GM23338 (cell line): ENCODE measurements around the gene SPNS3. TPM values are rescaled to one million over a fixed set of nuclear protein-coding genes. Genes with fewer than 3 reads are reported as not detected.

Experiments
- ATAC-seq: fragments of 200-7000 bp; cut with Tn5 transposase; 3 replicates; pipeline ENCODE4 v1.9.1; 2020
- DNase-seq: peaks from one replicate; pipeline ENCODE4 v3.0.0-alpha.2; 2015; ENCODE audit warnings: low spot score
- H2AFZ ChIP-seq: fragments of 200-600 bp; sonication (generic); 2 replicates; pipeline ENCODE4 v1.8.0; 2016; ENCODE audit warnings: antibody characterized with exemption, mild to moderate bottlenecking, moderate library complexity
- H3F3A ChIP-seq: fragments of 200-600 bp; sonication (generic); replicated peaks from 2 replicates; pipeline ENCODE4 v1.8.0; 2017; ENCODE audit warnings: antibody characterized with exemption, mixed run types, low read depth
- H3K27ac ChIP-seq: fragments of 200-600 bp; sonication (generic); 2 replicates; pipeline ENCODE4 v1.6.1; 2016; ENCODE audit warnings: low read depth
- H3K27me3 ChIP-seq: fragments of 200-600 bp; sonication (generic); 2 replicates; pipeline ENCODE4 v1.8.0; 2016; ENCODE audit warnings: mild to moderate bottlenecking, mixed run types, moderate library complexity; ENCODE audit not compliant: insufficient read depth
- H3K36me3 ChIP-seq: fragments of 200-600 bp; sonication (generic); 2 replicates; pipeline ENCODE4 v1.8.0; 2016; ENCODE audit warnings: mild to moderate bottlenecking; ENCODE audit not compliant: insufficient read depth
- H3K4me1 ChIP-seq: fragments of 200-600 bp; sonication (generic); 2 replicates; pipeline ENCODE4 v1.8.0; 2016; ENCODE audit warnings: mild to moderate bottlenecking, moderate library complexity; ENCODE audit not compliant: insufficient read depth
- H3K4me2 ChIP-seq: fragments of 200-600 bp; sonication (generic); 2 replicates; pipeline ENCODE4 v1.7.1; 2017; ENCODE audit warnings: mixed run types
- H3K4me3 ChIP-seq: fragments of 200-600 bp; sonication (generic); 2 replicates; pipeline ENCODE4 v1.6.1; 2016; ENCODE audit warnings: mixed run types
- H3K79me2 ChIP-seq: fragments of 200-600 bp; sonication (generic); replicated peaks from 2 replicates; pipeline ENCODE4 v1.8.0; 2017; ENCODE audit warnings: mild to moderate bottlenecking; ENCODE audit not compliant: insufficient read depth
- H3K9me2 ChIP-seq: fragments of 200-600 bp; sonication (generic); 2 replicates; pipeline ENCODE4 v1.8.0; 2017; ENCODE audit not compliant: insufficient read depth
- H4K20me1 ChIP-seq: fragments of 200-600 bp; sonication (generic); replicated peaks from 2 replicates; pipeline ENCODE4 v1.8.0; 2017; ENCODE audit warnings: mild to moderate bottlenecking; ENCODE audit not compliant: insufficient read depth
- H3K27ac Mint-ChIP-seq: 2 replicates; pipeline ENCODE4 v1.8.0; 2020; ENCODE audit warnings: inconsistent platforms, mild to moderate bottlenecking, moderate library complexity, mixed read lengths
- H3K27me3 Mint-ChIP-seq: 3 replicates; pipeline ENCODE4 v1.8.0; 2022; ENCODE audit warnings: low read depth, mild to moderate bottlenecking, moderate library complexity, mixed read lengths, inconsistent platforms; ENCODE audit not compliant: insufficient read depth, poor library complexity
- H3K36me3 Mint-ChIP-seq: 3 replicates; pipeline ENCODE4 v1.8.0; 2021; ENCODE audit warnings: low read depth, mild to moderate bottlenecking, inconsistent platforms, moderate library complexity, mixed read lengths
- H3K4me1 Mint-ChIP-seq: 3 replicates; pipeline ENCODE4 v1.8.0; 2020; ENCODE audit warnings: mild to moderate bottlenecking, inconsistent platforms, mixed read lengths
- H3K4me3 Mint-ChIP-seq: 3 replicates; pipeline ENCODE4 v1.8.0; 2021; ENCODE audit warnings: moderate library complexity, mild to moderate bottlenecking, inconsistent platforms, mixed read lengths
- H3K9me3 Mint-ChIP-seq: 3 replicates; pipeline ENCODE4 v1.8.0; 2020; ENCODE audit warnings: moderate library complexity, mild to moderate bottlenecking, inconsistent platforms, mixed read lengths
- CREB1 ChIP-seq: fragments of 250-450 bp; sonication (Bioruptor Pico); IDR thresholded peaks from 2 replicates; pipeline ENCODE4 v1.5.0; 2020; ENCODE audit warnings: low read depth, mild to moderate bottlenecking, moderate library complexity
- EZH2 ChIP-seq: fragments of 200-600 bp; sonication (generic); IDR thresholded peaks from one replicate; pipeline ENCODE4 v1.8.0; 2017; ENCODE audit warnings: antibody characterized with exemption, mild to moderate bottlenecking, low read depth; ENCODE audit not compliant: unreplicated experiment
- EZH2phosphoT487 ChIP-seq: fragments of 200-600 bp; sonication (generic); IDR thresholded peaks from one replicate; pipeline ENCODE4 v1.8.1; 2018; ENCODE audit warnings: antibody characterized with exemption; ENCODE audit not compliant: unreplicated experiment
- JUNB ChIP-seq: IDR thresholded peaks from one replicate; pipeline ENCODE4 v1.6.1; 2016; ENCODE audit warnings: antibody characterized with exemption; ENCODE audit not compliant: unreplicated experiment
- NANOG ChIP-seq: IDR thresholded peaks from 2 replicates; pipeline ENCODE4 v1.6.1; 2016; ENCODE audit warnings: antibody characterized with exemption, borderline replicate concordance
- POLR2AphosphoS5 ChIP-seq: IDR thresholded peaks from 2 replicates; pipeline ENCODE4 v1.6.1; 2016; ENCODE audit warnings: antibody characterized with exemption, low read depth
- STAT1 ChIP-seq: IDR thresholded peaks from one replicate; pipeline ENCODE4 v1.6.1; 2016; ENCODE audit warnings: antibody characterized with exemption; ENCODE audit not compliant: unreplicated experiment
- ZNF114 ChIP-seq: fragments of 250-450 bp; sonication (Bioruptor Pico); IDR thresholded peaks from 2 replicates; pipeline ENCODE4 v1.5.0; 2020; ENCODE audit warnings: mild to moderate bottlenecking, moderate library complexity
- ZNF331 ChIP-seq: fragments of 250-450 bp; sonication (Bioruptor Pico); IDR thresholded peaks from 2 replicates; pipeline ENCODE4 v1.5.0; 2020; ENCODE audit warnings: low read depth, mild to moderate bottlenecking, moderate library complexity
- polyA plus RNA-seq: library from polyadenylated mRNA; unstranded; fragments of >200 nt; fragmentation: Nextera tagmentation; extraction: Ambion mirVana; gene quantifications from 2 replicates; pipeline ENCODE4 v1.2.1, GENCODE V29; 2016
- total RNA-seq: library from RNA; depleted of rRNA; stranded (reverse); fragments of >200 nt; shearing (Covaris generic); gene quantifications from 2 replicates; pipeline ENCODE4 v1.2.3, GENCODE V29; 2014
- TF ChIP-seq, protein P1 (sequence below): IDR thresholded peaks from one replicate; pipeline ENCODE4 v1.6.1; 2018; ENCODE audit warnings: antibody characterized with exemption; ENCODE audit not compliant: unreplicated experiment
- TF ChIP-seq, protein P2 (sequence below): fragments of 250-450 bp; sonication (Bioruptor Pico); IDR thresholded peaks from 2 replicates; pipeline ENCODE4 v1.5.0; 2020; ENCODE audit warnings: mild to moderate bottlenecking, moderate library complexity
- TF ChIP-seq, protein P3 (sequence below), 2 experiments: fragments of 200-600 bp in 1 of 2; sonication (generic) in 1 of 2; conservative IDR thresholded peaks; 2 replicates each; pipeline versions ENCODE4 v1.5.1 to v1.6.1; 2016 to 2017; ENCODE audit warnings: antibody characterized with exemption in 2 of 2, low read depth in 2 of 2, mild to moderate bottlenecking in 2 of 2, moderate library complexity in 1 of 2
- TF ChIP-seq, protein P4 (sequence below): IDR thresholded peaks from 2 replicates; pipeline ENCODE4 v1.6.1; 2016; ENCODE audit warnings: antibody characterized with exemption

Gene SPNS3
- total and polyA plus RNA-seq, 2 experiments from 2014 or later: not detected

DNA sequence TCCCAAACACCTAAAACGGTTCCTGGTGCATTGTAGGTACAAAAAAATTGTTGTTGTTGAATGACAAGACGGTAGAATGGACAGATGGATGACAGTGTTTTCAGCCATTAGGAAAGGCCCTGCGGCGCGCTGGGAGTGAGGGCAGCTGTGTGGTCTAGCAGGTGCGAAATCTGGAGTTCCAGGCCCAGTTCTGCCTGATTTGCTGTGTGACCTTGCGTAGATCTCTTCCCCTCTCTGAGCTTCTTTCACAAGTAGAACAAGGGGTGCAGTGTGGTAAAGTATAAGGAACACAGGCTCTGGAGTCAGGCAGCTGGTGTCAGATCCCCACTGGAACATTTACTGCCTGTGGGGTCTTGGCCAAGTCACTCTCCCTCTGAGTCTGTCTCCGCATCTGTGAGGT is 90.2 kb downstream of the SPNS3 start:
- no peak for ATAC-seq
- peaks cover 54% of the 10 kb centered on the region for H3K27me3 Mint-ChIP-seq
- no peaks in the 10 kb centered on the region for H3K9me3 Mint-ChIP-seq

More for the DNA sequence above, 90.2 kb downstream of the SPNS3 start:
- Histone ChIP-seq H3K36me3 (no peaks in the 10 kb centered on the region), H3K9me2 (no peaks in the 10 kb centered on the region), H3K4me2 (no peak overlapping the region), H4K20me1 (no peaks in the 10 kb centered on the region), H3K79me2 (no peaks in the 10 kb centered on the region), H3K27me3 (peaks cover 59% of the 10 kb centered on the region), H3K4me3 (no peak overlapping the region), H3K4me1 (no peaks in the 10 kb centered on the region), H2AFZ (no peak overlapping the region), H3F3A (no peaks in the 10 kb centered on the region), H3K27ac (no peak overlapping the region)
- Mint-ChIP-seq H3K4me3 (no peak overlapping the region), H3K36me3 (no peaks in the 10 kb centered on the region), H3K4me1 (peaks cover 10% of the 10 kb centered on the region), H3K27ac (no peak overlapping the region)
- DNase-seq: no peak
- TF ChIP-seq JUNB: no peak
- TF ChIP-seq, protein P1, sequence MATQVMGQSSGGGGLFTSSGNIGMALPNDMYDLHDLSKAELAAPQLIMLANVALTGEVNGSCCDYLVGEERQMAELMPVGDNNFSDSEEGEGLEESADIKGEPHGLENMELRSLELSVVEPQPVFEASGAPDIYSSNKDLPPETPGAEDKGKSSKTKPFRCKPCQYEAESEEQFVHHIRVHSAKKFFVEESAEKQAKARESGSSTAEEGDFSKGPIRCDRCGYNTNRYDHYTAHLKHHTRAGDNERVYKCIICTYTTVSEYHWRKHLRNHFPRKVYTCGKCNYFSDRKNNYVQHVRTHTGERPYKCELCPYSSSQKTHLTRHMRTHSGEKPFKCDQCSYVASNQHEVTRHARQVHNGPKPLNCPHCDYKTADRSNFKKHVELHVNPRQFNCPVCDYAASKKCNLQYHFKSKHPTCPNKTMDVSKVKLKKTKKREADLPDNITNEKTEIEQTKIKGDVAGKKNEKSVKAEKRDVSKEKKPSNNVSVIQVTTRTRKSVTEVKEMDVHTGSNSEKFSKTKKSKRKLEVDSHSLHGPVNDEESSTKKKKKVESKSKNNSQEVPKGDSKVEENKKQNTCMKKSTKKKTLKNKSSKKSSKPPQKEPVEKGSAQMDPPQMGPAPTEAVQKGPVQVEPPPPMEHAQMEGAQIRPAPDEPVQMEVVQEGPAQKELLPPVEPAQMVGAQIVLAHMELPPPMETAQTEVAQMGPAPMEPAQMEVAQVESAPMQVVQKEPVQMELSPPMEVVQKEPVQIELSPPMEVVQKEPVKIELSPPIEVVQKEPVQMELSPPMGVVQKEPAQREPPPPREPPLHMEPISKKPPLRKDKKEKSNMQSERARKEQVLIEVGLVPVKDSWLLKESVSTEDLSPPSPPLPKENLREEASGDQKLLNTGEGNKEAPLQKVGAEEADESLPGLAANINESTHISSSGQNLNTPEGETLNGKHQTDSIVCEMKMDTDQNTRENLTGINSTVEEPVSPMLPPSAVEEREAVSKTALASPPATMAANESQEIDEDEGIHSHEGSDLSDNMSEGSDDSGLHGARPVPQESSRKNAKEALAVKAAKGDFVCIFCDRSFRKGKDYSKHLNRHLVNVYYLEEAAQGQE: no peak
- no peak for TF ChIP-seq ZNF331 (CRISPR knock-in tag)
- TF ChIP-seq, protein P2, sequence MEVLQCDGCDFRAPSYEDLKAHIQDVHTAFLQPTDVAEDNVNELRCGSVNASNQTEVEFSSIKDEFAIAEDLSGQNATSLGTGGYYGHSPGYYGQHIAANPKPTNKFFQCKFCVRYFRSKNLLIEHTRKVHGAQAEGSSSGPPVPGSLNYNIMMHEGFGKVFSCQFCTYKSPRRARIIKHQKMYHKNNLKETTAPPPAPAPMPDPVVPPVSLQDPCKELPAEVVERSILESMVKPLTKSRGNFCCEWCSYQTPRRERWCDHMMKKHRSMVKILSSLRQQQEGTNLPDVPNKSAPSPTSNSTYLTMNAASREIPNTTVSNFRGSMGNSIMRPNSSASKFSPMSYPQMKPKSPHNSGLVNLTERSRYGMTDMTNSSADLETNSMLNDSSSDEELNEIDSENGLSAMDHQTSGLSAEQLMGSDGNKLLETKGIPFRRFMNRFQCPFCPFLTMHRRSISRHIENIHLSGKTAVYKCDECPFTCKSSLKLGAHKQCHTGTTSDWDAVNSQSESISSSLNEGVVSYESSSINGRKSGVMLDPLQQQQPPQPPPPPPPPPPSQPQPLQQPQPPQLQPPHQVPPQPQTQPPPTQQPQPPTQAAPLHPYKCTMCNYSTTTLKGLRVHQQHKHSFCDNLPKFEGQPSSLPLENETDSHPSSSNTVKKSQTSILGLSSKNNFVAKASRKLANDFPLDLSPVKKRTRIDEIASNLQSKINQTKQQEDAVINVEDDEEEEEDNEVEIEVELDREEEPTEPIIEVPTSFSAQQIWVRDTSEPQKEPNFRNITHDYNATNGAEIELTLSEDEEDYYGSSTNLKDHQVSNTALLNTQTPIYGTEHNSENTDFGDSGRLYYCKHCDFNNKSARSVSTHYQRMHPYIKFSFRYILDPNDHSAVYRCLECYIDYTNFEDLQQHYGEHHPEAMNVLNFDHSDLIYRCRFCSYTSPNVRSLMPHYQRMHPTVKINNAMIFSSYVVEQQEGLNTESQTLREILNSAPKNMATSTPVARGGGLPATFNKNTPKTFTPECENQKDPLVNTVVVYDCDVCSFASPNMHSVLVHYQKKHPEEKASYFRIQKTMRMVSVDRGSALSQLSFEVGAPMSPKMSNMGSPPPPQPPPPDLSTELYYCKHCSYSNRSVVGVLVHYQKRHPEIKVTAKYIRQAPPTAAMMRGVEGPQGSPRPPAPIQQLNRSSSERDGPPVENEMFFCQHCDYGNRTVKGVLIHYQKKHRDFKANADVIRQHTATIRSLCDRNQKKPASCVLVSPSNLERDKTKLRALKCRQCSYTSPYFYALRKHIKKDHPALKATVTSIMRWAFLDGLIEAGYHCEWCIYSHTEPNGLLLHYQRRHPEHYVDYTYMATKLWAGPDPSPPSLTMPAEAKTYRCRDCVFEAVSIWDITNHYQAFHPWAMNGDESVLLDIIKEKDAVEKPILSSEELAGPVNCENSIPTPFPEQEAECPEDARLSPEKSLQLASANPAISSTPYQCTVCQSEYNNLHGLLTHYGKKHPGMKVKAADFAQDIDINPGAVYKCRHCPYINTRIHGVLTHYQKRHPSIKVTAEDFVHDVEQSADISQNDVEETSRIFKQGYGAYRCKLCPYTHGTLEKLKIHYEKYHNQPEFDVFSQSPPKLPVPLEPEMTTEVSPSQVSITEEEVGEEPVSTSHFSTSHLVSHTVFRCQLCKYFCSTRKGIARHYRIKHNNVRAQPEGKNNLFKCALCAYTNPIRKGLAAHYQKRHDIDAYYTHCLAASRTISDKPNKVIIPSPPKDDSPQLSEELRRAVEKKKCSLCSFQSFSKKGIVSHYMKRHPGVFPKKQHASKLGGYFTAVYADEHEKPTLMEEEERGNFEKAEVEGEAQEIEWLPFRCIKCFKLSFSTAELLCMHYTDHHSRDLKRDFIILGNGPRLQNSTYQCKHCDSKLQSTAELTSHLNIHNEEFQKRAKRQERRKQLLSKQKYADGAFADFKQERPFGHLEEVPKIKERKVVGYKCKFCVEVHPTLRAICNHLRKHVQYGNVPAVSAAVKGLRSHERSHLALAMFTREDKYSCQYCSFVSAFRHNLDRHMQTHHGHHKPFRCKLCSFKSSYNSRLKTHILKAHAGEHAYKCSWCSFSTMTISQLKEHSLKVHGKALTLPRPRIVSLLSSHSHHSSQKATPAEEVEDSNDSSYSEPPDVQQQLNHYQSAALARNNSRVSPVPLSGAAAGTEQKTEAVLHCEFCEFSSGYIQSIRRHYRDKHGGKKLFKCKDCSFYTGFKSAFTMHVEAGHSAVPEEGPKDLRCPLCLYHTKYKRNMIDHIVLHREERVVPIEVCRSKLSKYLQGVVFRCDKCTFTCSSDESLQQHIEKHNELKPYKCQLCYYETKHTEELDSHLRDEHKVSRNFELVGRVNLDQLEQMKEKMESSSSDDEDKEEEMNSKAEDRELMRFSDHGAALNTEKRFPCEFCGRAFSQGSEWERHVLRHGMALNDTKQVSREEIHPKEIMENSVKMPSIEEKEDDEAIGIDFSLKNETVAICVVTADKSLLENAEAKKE (CRISPR knock-in tag): no peak
- TF ChIP-seq EZH2phosphoT487: no peak
- no peak for TF ChIP-seq CREB1 (CRISPR knock-in tag)
- TF ChIP-seq, protein P3, sequence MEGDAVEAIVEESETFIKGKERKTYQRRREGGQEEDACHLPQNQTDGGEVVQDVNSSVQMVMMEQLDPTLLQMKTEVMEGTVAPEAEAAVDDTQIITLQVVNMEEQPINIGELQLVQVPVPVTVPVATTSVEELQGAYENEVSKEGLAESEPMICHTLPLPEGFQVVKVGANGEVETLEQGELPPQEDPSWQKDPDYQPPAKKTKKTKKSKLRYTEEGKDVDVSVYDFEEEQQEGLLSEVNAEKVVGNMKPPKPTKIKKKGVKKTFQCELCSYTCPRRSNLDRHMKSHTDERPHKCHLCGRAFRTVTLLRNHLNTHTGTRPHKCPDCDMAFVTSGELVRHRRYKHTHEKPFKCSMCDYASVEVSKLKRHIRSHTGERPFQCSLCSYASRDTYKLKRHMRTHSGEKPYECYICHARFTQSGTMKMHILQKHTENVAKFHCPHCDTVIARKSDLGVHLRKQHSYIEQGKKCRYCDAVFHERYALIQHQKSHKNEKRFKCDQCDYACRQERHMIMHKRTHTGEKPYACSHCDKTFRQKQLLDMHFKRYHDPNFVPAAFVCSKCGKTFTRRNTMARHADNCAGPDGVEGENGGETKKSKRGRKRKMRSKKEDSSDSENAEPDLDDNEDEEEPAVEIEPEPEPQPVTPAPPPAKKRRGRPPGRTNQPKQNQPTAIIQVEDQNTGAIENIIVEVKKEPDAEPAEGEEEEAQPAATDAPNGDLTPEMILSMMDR (conservative IDR thresholded peaks at IDR 0.05; ENCODE audit: low read depth in 2 of 2): no peak
- no peak for TF ChIP-seq EZH2
- TF ChIP-seq NANOG: no peak
- no peak for TF ChIP-seq STAT1
- TF ChIP-seq, protein P4, sequence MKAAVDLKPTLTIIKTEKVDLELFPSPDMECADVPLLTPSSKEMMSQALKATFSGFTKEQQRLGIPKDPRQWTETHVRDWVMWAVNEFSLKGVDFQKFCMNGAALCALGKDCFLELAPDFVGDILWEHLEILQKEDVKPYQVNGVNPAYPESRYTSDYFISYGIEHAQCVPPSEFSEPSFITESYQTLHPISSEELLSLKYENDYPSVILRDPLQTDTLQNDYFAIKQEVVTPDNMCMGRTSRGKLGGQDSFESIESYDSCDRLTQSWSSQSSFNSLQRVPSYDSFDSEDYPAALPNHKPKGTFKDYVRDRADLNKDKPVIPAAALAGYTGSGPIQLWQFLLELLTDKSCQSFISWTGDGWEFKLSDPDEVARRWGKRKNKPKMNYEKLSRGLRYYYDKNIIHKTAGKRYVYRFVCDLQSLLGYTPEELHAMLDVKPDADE: no peak
- no peak for TF ChIP-seq POLR2AphosphoS5
- TF ChIP-seq ZNF114 (CRISPR knock-in tag): no peak
